H1 (cell line): ENCODE measurements around the gene KLHL29.

Experiments
- HDAC2 ChIP-seq, 2 experiments: fragments of 300-600 bp in 1 of 2; sonication (generic) in 1 of 2; IDR thresholded peaks; 2 replicates each; pipeline ENCODE4 v1.6.1; 2011 to 2012; ENCODE audit warnings: low read depth in 2 of 2, low read length in 2 of 2, mild to moderate bottlenecking in 2 of 2, moderate library complexity in 2 of 2, borderline replicate concordance in 1 of 2, inconsistent platforms in 1 of 2
- MAX ChIP-seq: IDR thresholded peaks from 2 replicates; pipeline ENCODE4 v1.6.1; 2012; ENCODE audit warnings: inconsistent platforms
- POLR2A ChIP-seq, 2 experiments: IDR thresholded peaks; 1 replicate in 1 of 2; 2 replicates in 1 of 2; pipeline ENCODE4 v1.6.1; 2011; ENCODE audit warnings: low read depth in 2 of 2, low read length in 2 of 2, mild to moderate bottlenecking in 2 of 2; ENCODE audit errors: control extremely low read depth in 1 of 2
- USF2 ChIP-seq: IDR thresholded peaks from 2 replicates; pipeline ENCODE4 v1.6.1; 2011; ENCODE audit warnings: low read length, improper control_type of control experiment

GRCh38 chr2:23496456-23496855, 111.5 kb downstream of the KLHL29 start:
- no peak for TF ChIP-seq HDAC2 (IDR thresholded peaks at IDR 0.05; ENCODE audit: borderline replicate concordance in 1 of 2, low read depth in 2 of 2, low read length in 2 of 2)
- no peak for TF ChIP-seq USF2
- no peak for TF ChIP-seq MAX
- no peak for TF ChIP-seq POLR2A (IDR thresholded peaks at IDR 0.05; ENCODE audit: control extremely low read depth in 1 of 2, low read depth in 2 of 2, low read length in 2 of 2)
